Gastroesophageal sphincter (tissue), 3 donors: Measurements from ENCODE around the gene ADAMTS2.

Experiments
- POLR2A ChIP-seq, 2 donors: fragments of 450-650 bp; IDR thresholded peaks; one replicate each; pipeline ENCODE4 v1.6.1; 2017; ENCODE audit warnings: antibody characterized with exemption in 2 of 2, mild to moderate bottlenecking in 2 of 2, moderate library complexity in 1 of 2
- TF ChIP-seq, protein P1 (sequence below), 4 experiments: fragments of 200-600 bp in 2 of 4; fragments of 450-650 bp in 2 of 4; sonication (generic) in 1 of 4; IDR thresholded peaks; one replicate each; pipeline ENCODE4 v1.5.1; 2017 to 2019; ENCODE audit warnings: antibody characterized with exemption in 4 of 4, mild to moderate bottlenecking in 2 of 4, moderate library complexity in 2 of 4

DNA sequence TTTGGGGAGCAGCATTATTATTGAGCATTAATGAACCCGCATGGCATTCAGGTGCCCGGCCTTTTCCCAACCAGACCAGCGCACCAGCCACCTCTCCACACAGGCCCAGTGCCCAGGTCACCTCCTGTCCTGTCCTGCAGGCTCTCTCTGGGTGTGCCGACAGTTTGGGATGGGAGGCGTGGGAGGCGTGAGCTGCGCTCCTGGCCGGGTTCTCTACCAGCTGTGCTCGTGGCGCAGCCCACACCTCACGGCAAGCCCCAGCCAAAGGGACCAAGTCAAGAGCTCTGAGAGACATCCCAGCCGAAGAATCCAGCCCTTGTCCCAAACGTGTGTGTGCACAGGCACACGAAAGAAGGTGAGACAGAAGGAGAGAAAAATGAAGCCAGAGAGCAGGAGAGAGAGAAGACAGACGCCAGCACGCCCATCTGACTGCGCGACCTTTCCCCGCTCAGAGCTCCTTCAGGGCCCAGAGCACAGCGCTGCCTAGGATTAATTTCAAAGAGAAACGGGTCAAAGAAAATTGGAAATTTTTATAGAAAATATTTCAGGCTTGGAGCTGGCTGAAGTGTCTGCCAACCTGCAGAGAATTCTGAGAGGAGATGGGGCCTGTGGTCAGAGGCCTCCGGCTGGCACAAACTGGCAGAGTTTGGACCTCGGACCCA, 81.7 kb downstream of the ADAMTS2 start:
- no peak for TF ChIP-seq POLR2A (IDR thresholded peaks at IDR 0.05)
- TF ChIP-seq, protein P1, sequence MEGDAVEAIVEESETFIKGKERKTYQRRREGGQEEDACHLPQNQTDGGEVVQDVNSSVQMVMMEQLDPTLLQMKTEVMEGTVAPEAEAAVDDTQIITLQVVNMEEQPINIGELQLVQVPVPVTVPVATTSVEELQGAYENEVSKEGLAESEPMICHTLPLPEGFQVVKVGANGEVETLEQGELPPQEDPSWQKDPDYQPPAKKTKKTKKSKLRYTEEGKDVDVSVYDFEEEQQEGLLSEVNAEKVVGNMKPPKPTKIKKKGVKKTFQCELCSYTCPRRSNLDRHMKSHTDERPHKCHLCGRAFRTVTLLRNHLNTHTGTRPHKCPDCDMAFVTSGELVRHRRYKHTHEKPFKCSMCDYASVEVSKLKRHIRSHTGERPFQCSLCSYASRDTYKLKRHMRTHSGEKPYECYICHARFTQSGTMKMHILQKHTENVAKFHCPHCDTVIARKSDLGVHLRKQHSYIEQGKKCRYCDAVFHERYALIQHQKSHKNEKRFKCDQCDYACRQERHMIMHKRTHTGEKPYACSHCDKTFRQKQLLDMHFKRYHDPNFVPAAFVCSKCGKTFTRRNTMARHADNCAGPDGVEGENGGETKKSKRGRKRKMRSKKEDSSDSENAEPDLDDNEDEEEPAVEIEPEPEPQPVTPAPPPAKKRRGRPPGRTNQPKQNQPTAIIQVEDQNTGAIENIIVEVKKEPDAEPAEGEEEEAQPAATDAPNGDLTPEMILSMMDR (IDR thresholded peaks at IDR 0.05), result no peak
